Fibroblast of lung (primary cell): ENCODE data around the gene PAX2. TPM values are rescaled to one million over a fixed set of nuclear protein-coding genes. Genes with fewer than 3 reads are reported as not detected.

Experiments used
- DNase-seq, 2 donors: peaks; one replicate each; pipeline versions ENCODE4 v3.0.0 to v3.0.0-alpha.2; 2010; ENCODE audit warnings: low read depth in 2 of 2
- H2AFZ ChIP-seq: 2 replicates; pipeline ENCODE4 v1.5.1; 2012; ENCODE audit warnings: low read length, control low read depth, inconsistent platforms
- H3K27ac ChIP-seq: 2 replicates; pipeline ENCODE4 v1.5.1; 2011; ENCODE audit warnings: low read length, control low read depth; ENCODE audit not compliant: insufficient read depth
- H3K27me3 ChIP-seq: 2 replicates; pipeline ENCODE4 v1.5.1; 2011; ENCODE audit warnings: mild to moderate bottlenecking, low read length; ENCODE audit not compliant: control insufficient read depth, insufficient read depth
- H3K36me3 ChIP-seq: 2 replicates; pipeline ENCODE4 v1.5.1; 2011; ENCODE audit warnings: low read length; ENCODE audit not compliant: control insufficient read depth, insufficient read depth
- H3K4me1 ChIP-seq: 2 replicates; pipeline ENCODE4 v1.5.1; 2011; ENCODE audit warnings: low read length; ENCODE audit not compliant: control insufficient read depth, insufficient read depth; ENCODE audit errors: extremely low read depth
- H3K4me2 ChIP-seq: 2 replicates; pipeline ENCODE4 v1.5.1; 2011; ENCODE audit warnings: low read length, control low read depth; ENCODE audit not compliant: insufficient read depth; ENCODE audit errors: extremely low read depth
- H3K4me3 ChIP-seq, 4 experiments: fragments of 200-600 bp in 1 of 4; sonication (generic) in 1 of 4; replicated peaks in 1 of 4; 2 replicates each; pipeline ENCODE4 v1.5.1; 2011 to 2016; ENCODE audit warnings: low read length in 4 of 4, low read depth in 3 of 4, mild to moderate bottlenecking in 3 of 4, control low read depth in 2 of 4, inconsistent platforms in 1 of 4, mixed read lengths in 1 of 4; ENCODE audit not compliant: insufficient read depth in 1 of 4; ENCODE audit errors: control extremely low read depth in 1 of 4
- H3K79me2 ChIP-seq: 2 replicates; pipeline ENCODE4 v1.5.1; 2012; ENCODE audit warnings: mild to moderate bottlenecking, low read length, inconsistent platforms; ENCODE audit not compliant: control insufficient read depth, insufficient read depth
- H3K9ac ChIP-seq: 2 replicates; pipeline ENCODE4 v1.5.1; 2011; ENCODE audit warnings: mild to moderate bottlenecking, low read length, control low read depth; ENCODE audit not compliant: insufficient read depth
- H3K9me3 ChIP-seq: 2 replicates; pipeline ENCODE4 v1.5.1; 2012; ENCODE audit warnings: low read depth, low read length; ENCODE audit not compliant: control insufficient read depth, insufficient read depth
- H4K20me1 ChIP-seq: 2 replicates; pipeline ENCODE4 v1.5.1; 2011; ENCODE audit warnings: low read length; ENCODE audit not compliant: control insufficient read depth, insufficient read depth; ENCODE audit errors: extremely low read depth
- CTCF ChIP-seq, 2 donors: IDR thresholded peaks in 1 of 2; conservative IDR thresholded peaks in 1 of 2; 1 replicate in 1 of 2; 2 replicates in 1 of 2; pipeline ENCODE4 v1.5.1; 2011 to 2012; ENCODE audit warnings: low read length in 2 of 2, control low read depth in 1 of 2, inconsistent platforms in 1 of 2, low read depth in 1 of 2, mild to moderate bottlenecking in 1 of 2
- EZH2 ChIP-seq: IDR thresholded peaks from 2 replicates; pipeline ENCODE4 v1.5.1; 2012; ENCODE audit warnings: low read length, control low read depth, mild to moderate bottlenecking; ENCODE audit errors: missing control alignments
- polyA plus RNA-seq, 2 donors: library from polyadenylated mRNA; depleted of rRNA in 1 of 2; stranded (reverse) in 1 of 2; unstranded in 1 of 2; fragments of >200 nt; gene quantifications; 2 replicates each; pipeline ENCODE4 v1.2.1, GENCODE V29; 2011 to 2012; ENCODE audit warnings: missing spikeins in 1 of 2
- total RNA-seq: library from RNA; depleted of rRNA; stranded (reverse); fragments of >200 nt; gene quantifications from 2 replicates; pipeline ENCODE4 v1.2.1, GENCODE V29; 2014

PAX2 gene
- total and polyA plus RNA-seq, 2 donors (not counting 1 experiment from before 2014, with no cell fraction given), result not detected

GRCh38 chr10:100730725-100731406, 14.5 kb upstream of the PAX2 start:
- TF ChIP-seq CTCF (conservative IDR thresholded peaks at IDR 0.05 in 1 of 2, IDR thresholded peaks at IDR 0.05 in 1 of 2; ENCODE audit: low read depth in 1 of 2, low read length in 2 of 2), result no peak
- TF ChIP-seq EZH2, result peak; percentile 88
- Histone ChIP-seq H3K9me3 (no peaks in the 10 kb centered on the region), H2AFZ (no peak overlapping the region), H3K27ac (no peak overlapping the region), H3K27me3 (peaks cover 73% of the 10 kb centered on the region), H3K4me1 (no peaks in the 10 kb centered on the region), H4K20me1 (no peaks in the 10 kb centered on the region), H3K4me2 (no peak overlapping the region), H3K9ac (no peak overlapping the region), H3K4me3 (no peak overlapping the region), H3K79me2 (no peaks in the 10 kb centered on the region), H3K36me3 (no peaks in the 10 kb centered on the region)
- peak in 1 of 2 donors; percentile 18 for DNase-seq

- Histone ChIP-seq H3K27ac (no peak overlapping the region), H3K79me2 (no peaks in the 10 kb centered on the region), H3K4me2 (no peak overlapping the region), H3K27me3 (peaks cover 75% of the 10 kb centered on the region), H3K36me3 (no peaks in the 10 kb centered on the region), H2AFZ (no peak overlapping the region), H3K4me3 (no peak overlapping the region), H4K20me1 (no peaks in the 10 kb centered on the region), H3K4me1 (no peaks in the 10 kb centered on the region), H3K9ac (no peak overlapping the region), H3K9me3 (no peaks in the 10 kb centered on the region)
- no peak for DNase-seq
- TF ChIP-seq EZH2, result no peak
- TF ChIP-seq CTCF (conservative IDR thresholded peaks at IDR 0.05 in 1 of 2, IDR thresholded peaks at IDR 0.05 in 1 of 2; ENCODE audit: low read depth in 1 of 2, low read length in 2 of 2), result no peak
Measured at GRCh38 chr10:100731407-100732240, 13.8 kb upstream of the PAX2 start.

- Histone ChIP-seq H3K36me3 (no peaks in the 10 kb centered on the region), H4K20me1 (no peaks in the 10 kb centered on the region), H3K27me3 (peaks cover 81% of the 10 kb centered on the region), H2AFZ (no peak overlapping the region), H3K9ac (no peak overlapping the region), H3K27ac (no peak overlapping the region), H3K9me3 (no peaks in the 10 kb centered on the region), H3K79me2 (no peaks in the 10 kb centered on the region), H3K4me2 (no peak overlapping the region), H3K4me1 (no peaks in the 10 kb centered on the region), H3K4me3 (no peak overlapping the region)
- no peak for DNase-seq
- TF ChIP-seq EZH2 (no peak), CTCF (conservative IDR thresholded peaks at IDR 0.05 in 1 of 2, IDR thresholded peaks at IDR 0.05 in 1 of 2; ENCODE audit: low read depth in 1 of 2, low read length in 2 of 2) (no peak)
Measured at GRCh38 chr10:100732241-100732596, 13.2 kb upstream of the PAX2 start.
